GM23338 (cell line): Measurements from ENCODE around the gene CKLF. TPM values are rescaled to one million over a fixed set of nuclear protein-coding genes. Genes with fewer than 3 reads are reported as not detected.

Experiments used
- ATAC-seq: fragments of 200-7000 bp; cut with Tn5 transposase; 3 replicates; pipeline ENCODE4 v1.9.1; 2020
- DNase-seq: peaks from one replicate; pipeline ENCODE4 v3.0.0-alpha.2; 2015; ENCODE audit warnings: low spot score
- H2AFZ ChIP-seq: fragments of 200-600 bp; sonication (generic); 2 replicates; pipeline ENCODE4 v1.8.0; 2016; ENCODE audit warnings: antibody characterized with exemption, mild to moderate bottlenecking, moderate library complexity
- H3F3A ChIP-seq: fragments of 200-600 bp; sonication (generic); replicated peaks from 2 replicates; pipeline ENCODE4 v1.8.0; 2017; ENCODE audit warnings: antibody characterized with exemption, mixed run types, low read depth
- H3K27ac ChIP-seq: fragments of 200-600 bp; sonication (generic); 2 replicates; pipeline ENCODE4 v1.6.1; 2016; ENCODE audit warnings: low read depth
- H3K27me3 ChIP-seq: fragments of 200-600 bp; sonication (generic); 2 replicates; pipeline ENCODE4 v1.8.0; 2016; ENCODE audit warnings: mild to moderate bottlenecking, mixed run types, moderate library complexity; ENCODE audit not compliant: insufficient read depth
- H3K36me3 ChIP-seq: fragments of 200-600 bp; sonication (generic); 2 replicates; pipeline ENCODE4 v1.8.0; 2016; ENCODE audit warnings: mild to moderate bottlenecking; ENCODE audit not compliant: insufficient read depth
- H3K4me1 ChIP-seq: fragments of 200-600 bp; sonication (generic); 2 replicates; pipeline ENCODE4 v1.8.0; 2016; ENCODE audit warnings: mild to moderate bottlenecking, moderate library complexity; ENCODE audit not compliant: insufficient read depth
- H3K4me2 ChIP-seq: fragments of 200-600 bp; sonication (generic); 2 replicates; pipeline ENCODE4 v1.7.1; 2017; ENCODE audit warnings: mixed run types
- H3K4me3 ChIP-seq: fragments of 200-600 bp; sonication (generic); 2 replicates; pipeline ENCODE4 v1.6.1; 2016; ENCODE audit warnings: mixed run types
- H3K79me2 ChIP-seq: fragments of 200-600 bp; sonication (generic); replicated peaks from 2 replicates; pipeline ENCODE4 v1.8.0; 2017; ENCODE audit warnings: mild to moderate bottlenecking; ENCODE audit not compliant: insufficient read depth
- H3K9me2 ChIP-seq: fragments of 200-600 bp; sonication (generic); 2 replicates; pipeline ENCODE4 v1.8.0; 2017; ENCODE audit not compliant: insufficient read depth
- H4K20me1 ChIP-seq: fragments of 200-600 bp; sonication (generic); replicated peaks from 2 replicates; pipeline ENCODE4 v1.8.0; 2017; ENCODE audit warnings: mild to moderate bottlenecking; ENCODE audit not compliant: insufficient read depth
- H3K27ac Mint-ChIP-seq: 2 replicates; pipeline ENCODE4 v1.8.0; 2020; ENCODE audit warnings: inconsistent platforms, mild to moderate bottlenecking, moderate library complexity, mixed read lengths
- H3K27me3 Mint-ChIP-seq: 3 replicates; pipeline ENCODE4 v1.8.0; 2022; ENCODE audit warnings: low read depth, mild to moderate bottlenecking, moderate library complexity, mixed read lengths, inconsistent platforms; ENCODE audit not compliant: insufficient read depth, poor library complexity
- H3K36me3 Mint-ChIP-seq: 3 replicates; pipeline ENCODE4 v1.8.0; 2021; ENCODE audit warnings: low read depth, mild to moderate bottlenecking, inconsistent platforms, moderate library complexity, mixed read lengths
- H3K4me1 Mint-ChIP-seq: 3 replicates; pipeline ENCODE4 v1.8.0; 2020; ENCODE audit warnings: mild to moderate bottlenecking, inconsistent platforms, mixed read lengths
- H3K4me3 Mint-ChIP-seq: 3 replicates; pipeline ENCODE4 v1.8.0; 2021; ENCODE audit warnings: moderate library complexity, mild to moderate bottlenecking, inconsistent platforms, mixed read lengths
- H3K9me3 Mint-ChIP-seq: 3 replicates; pipeline ENCODE4 v1.8.0; 2020; ENCODE audit warnings: moderate library complexity, mild to moderate bottlenecking, inconsistent platforms, mixed read lengths
- EZH2 ChIP-seq: fragments of 200-600 bp; sonication (generic); IDR thresholded peaks from one replicate; pipeline ENCODE4 v1.8.0; 2017; ENCODE audit warnings: antibody characterized with exemption, mild to moderate bottlenecking, low read depth; ENCODE audit not compliant: unreplicated experiment
- NANOG ChIP-seq: IDR thresholded peaks from 2 replicates; pipeline ENCODE4 v1.6.1; 2016; ENCODE audit warnings: antibody characterized with exemption, borderline replicate concordance
- STAT1 ChIP-seq: IDR thresholded peaks from one replicate; pipeline ENCODE4 v1.6.1; 2016; ENCODE audit warnings: antibody characterized with exemption; ENCODE audit not compliant: unreplicated experiment
- ZNF114 ChIP-seq: fragments of 250-450 bp; sonication (Bioruptor Pico); IDR thresholded peaks from 2 replicates; pipeline ENCODE4 v1.5.0; 2020; ENCODE audit warnings: mild to moderate bottlenecking, moderate library complexity
- polyA plus RNA-seq: library from polyadenylated mRNA; unstranded; fragments of >200 nt; fragmentation: Nextera tagmentation; extraction: Ambion mirVana; gene quantifications from 2 replicates; pipeline ENCODE4 v1.2.1, GENCODE V29; 2016
- total RNA-seq: library from RNA; depleted of rRNA; stranded (reverse); fragments of >200 nt; shearing (Covaris generic); gene quantifications from 2 replicates; pipeline ENCODE4 v1.2.3, GENCODE V29; 2014
- TF ChIP-seq, protein P1 (sequence below), 2 experiments: fragments of 200-600 bp in 1 of 2; sonication (generic) in 1 of 2; conservative IDR thresholded peaks; 2 replicates each; pipeline versions ENCODE4 v1.5.1 to v1.6.1; 2016 to 2017; ENCODE audit warnings: antibody characterized with exemption in 2 of 2, low read depth in 2 of 2, mild to moderate bottlenecking in 2 of 2, moderate library complexity in 1 of 2
- TF ChIP-seq, protein P2 (sequence below): IDR thresholded peaks from 2 replicates; pipeline ENCODE4 v1.6.1; 2016; ENCODE audit warnings: antibody characterized with exemption
- TF ChIP-seq, protein P3 (sequence below): fragments of 250-450 bp; sonication (Bioruptor Pico); IDR thresholded peaks from 2 replicates; pipeline ENCODE4 v1.5.0; 2020; ENCODE audit warnings: mild to moderate bottlenecking, moderate library complexity
- TF ChIP-seq, protein P4 (sequence below): IDR thresholded peaks from one replicate; pipeline ENCODE4 v1.6.1; 2018; ENCODE audit warnings: antibody characterized with exemption; ENCODE audit not compliant: unreplicated experiment

The CKLF gene
- total and polyA plus RNA-seq, 2 experiments from 2014 or later, result 25.5 to 60.0 TPM

DNA sequence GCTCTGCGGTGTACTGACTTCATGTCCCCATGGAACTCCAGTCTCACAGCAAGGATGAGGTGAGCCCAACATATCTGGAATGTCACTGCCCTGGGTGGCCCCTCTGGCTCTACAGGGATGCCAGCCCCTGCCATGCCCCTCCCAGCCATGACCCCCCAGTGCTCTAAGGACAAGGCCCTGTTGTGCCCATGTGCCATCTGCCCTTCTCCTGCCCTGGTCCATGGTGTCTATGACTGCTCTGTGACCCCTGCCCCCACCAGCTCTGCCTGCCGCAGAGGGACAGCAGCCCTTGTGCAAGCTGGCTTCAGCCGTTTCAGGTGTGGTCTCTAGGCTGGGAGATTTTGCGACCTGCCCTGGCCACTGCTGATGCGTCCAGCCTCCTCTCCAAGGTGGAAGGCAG lies 42.8 kb upstream of the CKLF start:
- Mint-ChIP-seq H3K27me3 (peaks cover 6% of the 10 kb centered on the region), H3K4me3 (no peak overlapping the region), H3K4me1 (peaks cover 24% of the 10 kb centered on the region), H3K36me3 (peaks cover 10% of the 10 kb centered on the region), H3K9me3 (no peaks in the 10 kb centered on the region; the same call in 2 of the 3 replicates), H3K27ac (no peak overlapping the region)
- no peak overlapping the region for H2AFZ ChIP-seq
- no peak for ATAC-seq
- no peak for TF ChIP-seq EZH2
- TF ChIP-seq, protein P1, sequence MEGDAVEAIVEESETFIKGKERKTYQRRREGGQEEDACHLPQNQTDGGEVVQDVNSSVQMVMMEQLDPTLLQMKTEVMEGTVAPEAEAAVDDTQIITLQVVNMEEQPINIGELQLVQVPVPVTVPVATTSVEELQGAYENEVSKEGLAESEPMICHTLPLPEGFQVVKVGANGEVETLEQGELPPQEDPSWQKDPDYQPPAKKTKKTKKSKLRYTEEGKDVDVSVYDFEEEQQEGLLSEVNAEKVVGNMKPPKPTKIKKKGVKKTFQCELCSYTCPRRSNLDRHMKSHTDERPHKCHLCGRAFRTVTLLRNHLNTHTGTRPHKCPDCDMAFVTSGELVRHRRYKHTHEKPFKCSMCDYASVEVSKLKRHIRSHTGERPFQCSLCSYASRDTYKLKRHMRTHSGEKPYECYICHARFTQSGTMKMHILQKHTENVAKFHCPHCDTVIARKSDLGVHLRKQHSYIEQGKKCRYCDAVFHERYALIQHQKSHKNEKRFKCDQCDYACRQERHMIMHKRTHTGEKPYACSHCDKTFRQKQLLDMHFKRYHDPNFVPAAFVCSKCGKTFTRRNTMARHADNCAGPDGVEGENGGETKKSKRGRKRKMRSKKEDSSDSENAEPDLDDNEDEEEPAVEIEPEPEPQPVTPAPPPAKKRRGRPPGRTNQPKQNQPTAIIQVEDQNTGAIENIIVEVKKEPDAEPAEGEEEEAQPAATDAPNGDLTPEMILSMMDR (conservative IDR thresholded peaks at IDR 0.05; ENCODE audit: low read depth in 2 of 2), result no peak
- TF ChIP-seq, protein P2, sequence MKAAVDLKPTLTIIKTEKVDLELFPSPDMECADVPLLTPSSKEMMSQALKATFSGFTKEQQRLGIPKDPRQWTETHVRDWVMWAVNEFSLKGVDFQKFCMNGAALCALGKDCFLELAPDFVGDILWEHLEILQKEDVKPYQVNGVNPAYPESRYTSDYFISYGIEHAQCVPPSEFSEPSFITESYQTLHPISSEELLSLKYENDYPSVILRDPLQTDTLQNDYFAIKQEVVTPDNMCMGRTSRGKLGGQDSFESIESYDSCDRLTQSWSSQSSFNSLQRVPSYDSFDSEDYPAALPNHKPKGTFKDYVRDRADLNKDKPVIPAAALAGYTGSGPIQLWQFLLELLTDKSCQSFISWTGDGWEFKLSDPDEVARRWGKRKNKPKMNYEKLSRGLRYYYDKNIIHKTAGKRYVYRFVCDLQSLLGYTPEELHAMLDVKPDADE, result no peak
- no peak overlapping the region for H3K4me3 ChIP-seq
- H3K9me2 ChIP-seq, result no peaks in the 10 kb centered on the region
- H3F3A ChIP-seq, result no peaks in the 10 kb centered on the region
- H4K20me1 ChIP-seq, result no peaks in the 10 kb centered on the region
- H3K79me2 ChIP-seq, result no peaks in the 10 kb centered on the region
- H3K27ac ChIP-seq, result no peak overlapping the region
- H3K4me1 ChIP-seq, result peaks cover 14% of the 10 kb centered on the region
- H3K36me3 ChIP-seq, result no peaks in the 10 kb centered on the region
- no peaks in the 10 kb centered on the region for H3K27me3 ChIP-seq
- no peak for DNase-seq
- no peak overlapping the region for H3K4me2 ChIP-seq

DNA sequence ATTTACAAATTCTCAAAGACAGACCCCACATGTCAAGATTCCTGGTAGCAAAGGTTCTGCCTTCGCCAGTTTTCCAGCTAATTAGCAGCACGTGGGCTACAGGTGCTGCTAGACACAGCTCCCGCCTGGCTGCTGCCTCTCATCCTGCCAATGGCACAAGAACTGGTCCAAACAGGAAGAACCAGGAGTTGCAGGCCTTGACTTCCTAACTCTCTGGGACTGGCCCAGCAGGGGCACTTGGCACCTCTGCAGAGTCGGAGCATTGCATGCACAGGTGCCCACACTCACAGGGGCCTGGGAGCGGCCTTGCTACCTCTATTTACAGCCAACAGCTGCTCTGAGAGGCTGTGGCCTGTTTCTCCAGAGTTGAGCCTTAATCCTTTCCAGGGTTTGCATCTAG lies 42.1 kb upstream of the CKLF start:
- no peak for DNase-seq
- Histone ChIP-seq H3K4me1 (peaks cover 14% of the 10 kb centered on the region), H3K79me2 (no peaks in the 10 kb centered on the region), H2AFZ (no peak overlapping the region), H3K27ac (no peak overlapping the region), H4K20me1 (no peaks in the 10 kb centered on the region), H3K9me2 (no peaks in the 10 kb centered on the region), H3K36me3 (no peaks in the 10 kb centered on the region), H3F3A (no peaks in the 10 kb centered on the region), H3K27me3 (no peaks in the 10 kb centered on the region), H3K4me3 (no peak overlapping the region), H3K4me2 (no peak overlapping the region)
- Mint-ChIP-seq H3K36me3 (peaks cover 15% of the 10 kb centered on the region), H3K4me3 (no peak overlapping the region), H3K27me3 (peaks cover 6% of the 10 kb centered on the region), H3K27ac (no peak overlapping the region), H3K9me3 (no peaks in the 10 kb centered on the region; the same call in 2 of the 3 replicates), H3K4me1 (peaks cover 26% of the 10 kb centered on the region)
- ATAC-seq, result no peak
- TF ChIP-seq EZH2, result no peak
- TF ChIP-seq, protein P3, sequence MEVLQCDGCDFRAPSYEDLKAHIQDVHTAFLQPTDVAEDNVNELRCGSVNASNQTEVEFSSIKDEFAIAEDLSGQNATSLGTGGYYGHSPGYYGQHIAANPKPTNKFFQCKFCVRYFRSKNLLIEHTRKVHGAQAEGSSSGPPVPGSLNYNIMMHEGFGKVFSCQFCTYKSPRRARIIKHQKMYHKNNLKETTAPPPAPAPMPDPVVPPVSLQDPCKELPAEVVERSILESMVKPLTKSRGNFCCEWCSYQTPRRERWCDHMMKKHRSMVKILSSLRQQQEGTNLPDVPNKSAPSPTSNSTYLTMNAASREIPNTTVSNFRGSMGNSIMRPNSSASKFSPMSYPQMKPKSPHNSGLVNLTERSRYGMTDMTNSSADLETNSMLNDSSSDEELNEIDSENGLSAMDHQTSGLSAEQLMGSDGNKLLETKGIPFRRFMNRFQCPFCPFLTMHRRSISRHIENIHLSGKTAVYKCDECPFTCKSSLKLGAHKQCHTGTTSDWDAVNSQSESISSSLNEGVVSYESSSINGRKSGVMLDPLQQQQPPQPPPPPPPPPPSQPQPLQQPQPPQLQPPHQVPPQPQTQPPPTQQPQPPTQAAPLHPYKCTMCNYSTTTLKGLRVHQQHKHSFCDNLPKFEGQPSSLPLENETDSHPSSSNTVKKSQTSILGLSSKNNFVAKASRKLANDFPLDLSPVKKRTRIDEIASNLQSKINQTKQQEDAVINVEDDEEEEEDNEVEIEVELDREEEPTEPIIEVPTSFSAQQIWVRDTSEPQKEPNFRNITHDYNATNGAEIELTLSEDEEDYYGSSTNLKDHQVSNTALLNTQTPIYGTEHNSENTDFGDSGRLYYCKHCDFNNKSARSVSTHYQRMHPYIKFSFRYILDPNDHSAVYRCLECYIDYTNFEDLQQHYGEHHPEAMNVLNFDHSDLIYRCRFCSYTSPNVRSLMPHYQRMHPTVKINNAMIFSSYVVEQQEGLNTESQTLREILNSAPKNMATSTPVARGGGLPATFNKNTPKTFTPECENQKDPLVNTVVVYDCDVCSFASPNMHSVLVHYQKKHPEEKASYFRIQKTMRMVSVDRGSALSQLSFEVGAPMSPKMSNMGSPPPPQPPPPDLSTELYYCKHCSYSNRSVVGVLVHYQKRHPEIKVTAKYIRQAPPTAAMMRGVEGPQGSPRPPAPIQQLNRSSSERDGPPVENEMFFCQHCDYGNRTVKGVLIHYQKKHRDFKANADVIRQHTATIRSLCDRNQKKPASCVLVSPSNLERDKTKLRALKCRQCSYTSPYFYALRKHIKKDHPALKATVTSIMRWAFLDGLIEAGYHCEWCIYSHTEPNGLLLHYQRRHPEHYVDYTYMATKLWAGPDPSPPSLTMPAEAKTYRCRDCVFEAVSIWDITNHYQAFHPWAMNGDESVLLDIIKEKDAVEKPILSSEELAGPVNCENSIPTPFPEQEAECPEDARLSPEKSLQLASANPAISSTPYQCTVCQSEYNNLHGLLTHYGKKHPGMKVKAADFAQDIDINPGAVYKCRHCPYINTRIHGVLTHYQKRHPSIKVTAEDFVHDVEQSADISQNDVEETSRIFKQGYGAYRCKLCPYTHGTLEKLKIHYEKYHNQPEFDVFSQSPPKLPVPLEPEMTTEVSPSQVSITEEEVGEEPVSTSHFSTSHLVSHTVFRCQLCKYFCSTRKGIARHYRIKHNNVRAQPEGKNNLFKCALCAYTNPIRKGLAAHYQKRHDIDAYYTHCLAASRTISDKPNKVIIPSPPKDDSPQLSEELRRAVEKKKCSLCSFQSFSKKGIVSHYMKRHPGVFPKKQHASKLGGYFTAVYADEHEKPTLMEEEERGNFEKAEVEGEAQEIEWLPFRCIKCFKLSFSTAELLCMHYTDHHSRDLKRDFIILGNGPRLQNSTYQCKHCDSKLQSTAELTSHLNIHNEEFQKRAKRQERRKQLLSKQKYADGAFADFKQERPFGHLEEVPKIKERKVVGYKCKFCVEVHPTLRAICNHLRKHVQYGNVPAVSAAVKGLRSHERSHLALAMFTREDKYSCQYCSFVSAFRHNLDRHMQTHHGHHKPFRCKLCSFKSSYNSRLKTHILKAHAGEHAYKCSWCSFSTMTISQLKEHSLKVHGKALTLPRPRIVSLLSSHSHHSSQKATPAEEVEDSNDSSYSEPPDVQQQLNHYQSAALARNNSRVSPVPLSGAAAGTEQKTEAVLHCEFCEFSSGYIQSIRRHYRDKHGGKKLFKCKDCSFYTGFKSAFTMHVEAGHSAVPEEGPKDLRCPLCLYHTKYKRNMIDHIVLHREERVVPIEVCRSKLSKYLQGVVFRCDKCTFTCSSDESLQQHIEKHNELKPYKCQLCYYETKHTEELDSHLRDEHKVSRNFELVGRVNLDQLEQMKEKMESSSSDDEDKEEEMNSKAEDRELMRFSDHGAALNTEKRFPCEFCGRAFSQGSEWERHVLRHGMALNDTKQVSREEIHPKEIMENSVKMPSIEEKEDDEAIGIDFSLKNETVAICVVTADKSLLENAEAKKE (CRISPR knock-in tag), result no peak
- no peak for TF ChIP-seq NANOG
- TF ChIP-seq STAT1, result no peak
- TF ChIP-seq, protein P4, sequence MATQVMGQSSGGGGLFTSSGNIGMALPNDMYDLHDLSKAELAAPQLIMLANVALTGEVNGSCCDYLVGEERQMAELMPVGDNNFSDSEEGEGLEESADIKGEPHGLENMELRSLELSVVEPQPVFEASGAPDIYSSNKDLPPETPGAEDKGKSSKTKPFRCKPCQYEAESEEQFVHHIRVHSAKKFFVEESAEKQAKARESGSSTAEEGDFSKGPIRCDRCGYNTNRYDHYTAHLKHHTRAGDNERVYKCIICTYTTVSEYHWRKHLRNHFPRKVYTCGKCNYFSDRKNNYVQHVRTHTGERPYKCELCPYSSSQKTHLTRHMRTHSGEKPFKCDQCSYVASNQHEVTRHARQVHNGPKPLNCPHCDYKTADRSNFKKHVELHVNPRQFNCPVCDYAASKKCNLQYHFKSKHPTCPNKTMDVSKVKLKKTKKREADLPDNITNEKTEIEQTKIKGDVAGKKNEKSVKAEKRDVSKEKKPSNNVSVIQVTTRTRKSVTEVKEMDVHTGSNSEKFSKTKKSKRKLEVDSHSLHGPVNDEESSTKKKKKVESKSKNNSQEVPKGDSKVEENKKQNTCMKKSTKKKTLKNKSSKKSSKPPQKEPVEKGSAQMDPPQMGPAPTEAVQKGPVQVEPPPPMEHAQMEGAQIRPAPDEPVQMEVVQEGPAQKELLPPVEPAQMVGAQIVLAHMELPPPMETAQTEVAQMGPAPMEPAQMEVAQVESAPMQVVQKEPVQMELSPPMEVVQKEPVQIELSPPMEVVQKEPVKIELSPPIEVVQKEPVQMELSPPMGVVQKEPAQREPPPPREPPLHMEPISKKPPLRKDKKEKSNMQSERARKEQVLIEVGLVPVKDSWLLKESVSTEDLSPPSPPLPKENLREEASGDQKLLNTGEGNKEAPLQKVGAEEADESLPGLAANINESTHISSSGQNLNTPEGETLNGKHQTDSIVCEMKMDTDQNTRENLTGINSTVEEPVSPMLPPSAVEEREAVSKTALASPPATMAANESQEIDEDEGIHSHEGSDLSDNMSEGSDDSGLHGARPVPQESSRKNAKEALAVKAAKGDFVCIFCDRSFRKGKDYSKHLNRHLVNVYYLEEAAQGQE, result no peak
- no peak for TF ChIP-seq ZNF114 (CRISPR knock-in tag)
